CD8-positive, alpha-beta memory T cell (primary cell): ENCODE measurements around the gene ANKFN1. TPM values are rescaled to one million over a fixed set of nuclear protein-coding genes. Genes with fewer than 3 reads are reported as not detected.
A peak's percentile ranks its signal among the peaks of the same experiment; 100 is the strongest.
"Not testable (repeated sequence)": the region's sequence is repeated elsewhere in the genome, so short reads cannot be mapped to it uniquely, and the experiment has no call there.

Source experiments
- CTCF ChIA-PET: fragments of 350-600 bp; sonication (Branson Sonifier 250); formaldehyde crosslinking; loops from one replicate; lab custom pipeline; 2021; ENCODE audit warnings: antibody characterized with exemption; lab: Charles Lee
- POLR2A ChIA-PET: fragments of 350-600 bp; sonication (Branson Sonifier 250); formaldehyde crosslinking; loops from one replicate; lab custom pipeline; 2021; ENCODE audit warnings: antibody characterized with exemption; lab: Charles Lee
- DNase-seq, 5 donors: peaks; one replicate each; pipeline versions ENCODE4 v3.0.0 to v3.0.0-alpha.2; 2020 to 2022; ENCODE audit warnings: mixed read lengths in 1 of 5
- H3K27ac ChIP-seq: one replicate; pipeline ENCODE4 v1.7.0; 2013; ENCODE audit warnings: low read depth, mild to moderate bottlenecking, low read length, moderate library complexity
- H3K27me3 ChIP-seq: 2 replicates; pipeline ENCODE4 v1.7.0; 2013; ENCODE audit warnings: low read length, mild to moderate bottlenecking; ENCODE audit not compliant: insufficient read depth, poor library complexity, severe bottlenecking
- H3K36me3 ChIP-seq: 2 replicates; pipeline ENCODE4 v1.7.0; 2013; ENCODE audit warnings: mild to moderate bottlenecking, low read length, moderate library complexity; ENCODE audit not compliant: insufficient read depth
- H3K4me1 ChIP-seq: 2 replicates; pipeline ENCODE4 v1.7.0; 2013; ENCODE audit warnings: mild to moderate bottlenecking, low read length, moderate library complexity; ENCODE audit not compliant: insufficient read depth
- H3K4me3 ChIP-seq: 2 replicates; pipeline ENCODE4 v1.7.0; 2013; ENCODE audit warnings: mild to moderate bottlenecking, low read length
- H3K9me3 ChIP-seq: 2 replicates; pipeline ENCODE4 v1.7.0; 2013; ENCODE audit warnings: mild to moderate bottlenecking, low read length
- H3K27ac Mint-ChIP-seq, 8 donors: one replicate each; pipeline ENCODE4 v1.8.0; 2020 to 2021; ENCODE audit warnings: mixed read lengths in 8 of 8, mild to moderate bottlenecking in 6 of 8, inconsistent platforms in 3 of 8, moderate library complexity in 3 of 8
- H3K27me3 Mint-ChIP-seq, 2 donors: one replicate each; pipeline ENCODE4 v1.8.0; 2020 to 2021; ENCODE audit warnings: mixed read lengths in 2 of 2, mild to moderate bottlenecking in 1 of 2, moderate library complexity in 1 of 2
- H3K36me3 Mint-ChIP-seq, 3 donors: one replicate each; pipeline ENCODE4 v1.8.0; 2020 to 2021; ENCODE audit warnings: mixed read lengths in 3 of 3, inconsistent platforms in 1 of 3, mild to moderate bottlenecking in 1 of 3
- H3K4me1 Mint-ChIP-seq, 3 donors: one replicate each; pipeline ENCODE4 v1.8.0; 2020 to 2021; ENCODE audit warnings: mixed read lengths in 3 of 3, inconsistent platforms in 1 of 3, mild to moderate bottlenecking in 1 of 3
- H3K4me3 Mint-ChIP-seq, 7 donors: one replicate each; pipeline ENCODE4 v1.8.0; 2020 to 2021; ENCODE audit warnings: mixed read lengths in 7 of 7, mild to moderate bottlenecking in 6 of 7, moderate library complexity in 4 of 7, inconsistent platforms in 2 of 7
- H3K9me3 Mint-ChIP-seq, 5 donors: one replicate each; pipeline ENCODE4 v1.8.0; 2020 to 2022; ENCODE audit warnings: mixed read lengths in 5 of 5, mild to moderate bottlenecking in 3 of 5, moderate library complexity in 2 of 5, inconsistent platforms in 1 of 5
- polyA plus RNA-seq: library from polyadenylated mRNA; unstranded; fragments of 300-500 nt; fragmentation: Illumina TruSeq; gene quantifications from one replicate; pipeline ENCODE4 v1.2.3, GENCODE V29; 2021
- total RNA-seq, 2 experiments: library from RNA; stranded (reverse); gene quantifications; one replicate each; pipeline ENCODE4 v1.2.3, GENCODE V29; 2021

ANKFN1 gene
- total and polyA plus RNA-seq, 3 experiments from 2014 or later, result not detected

DNA sequence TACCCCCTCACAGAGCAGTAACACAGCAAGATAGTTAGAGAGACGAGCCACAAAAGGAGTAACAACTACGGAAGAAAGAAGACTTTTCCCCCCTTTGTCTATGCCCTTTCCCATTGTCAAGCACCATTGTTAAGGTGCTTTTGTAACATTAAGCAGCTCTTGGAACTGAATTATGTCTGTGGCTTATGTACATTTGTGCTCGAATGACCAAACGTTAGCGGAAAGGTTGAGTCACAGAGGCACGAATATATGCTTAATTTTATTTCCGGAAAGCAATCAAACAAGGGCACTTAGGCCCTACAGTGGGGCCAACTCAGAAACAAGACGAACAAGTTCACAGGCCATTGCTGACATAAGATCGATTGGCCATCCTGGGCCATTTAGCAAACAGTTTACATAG, 109.5 kb downstream of the ANKFN1 start:
- Histone ChIP-seq H3K36me3 (no peaks in the 10 kb centered on the region), H3K9me3 (no peaks in the 10 kb centered on the region), H3K27me3 (no peaks in the 10 kb centered on the region), H3K4me3 (no peak overlapping the region), H3K27ac (no peak overlapping the region), H3K4me1 (no peaks in the 10 kb centered on the region)
- Mint-ChIP-seq H3K4me1 (no peaks in the 10 kb centered on the region), H3K27ac (no peak overlapping the region), H3K36me3 (no peaks in the 10 kb centered on the region), H3K27me3 (peaks cover 0 to 6% of the 10 kb centered on the region in 2 donors), H3K9me3 (no peaks in the 10 kb centered on the region), H3K4me3 (no peak overlapping the region)
- POLR2A ChIA-PET, result no interaction called here
- CTCF ChIA-PET, result no interaction called here
- no peak for DNase-seq

DNA sequence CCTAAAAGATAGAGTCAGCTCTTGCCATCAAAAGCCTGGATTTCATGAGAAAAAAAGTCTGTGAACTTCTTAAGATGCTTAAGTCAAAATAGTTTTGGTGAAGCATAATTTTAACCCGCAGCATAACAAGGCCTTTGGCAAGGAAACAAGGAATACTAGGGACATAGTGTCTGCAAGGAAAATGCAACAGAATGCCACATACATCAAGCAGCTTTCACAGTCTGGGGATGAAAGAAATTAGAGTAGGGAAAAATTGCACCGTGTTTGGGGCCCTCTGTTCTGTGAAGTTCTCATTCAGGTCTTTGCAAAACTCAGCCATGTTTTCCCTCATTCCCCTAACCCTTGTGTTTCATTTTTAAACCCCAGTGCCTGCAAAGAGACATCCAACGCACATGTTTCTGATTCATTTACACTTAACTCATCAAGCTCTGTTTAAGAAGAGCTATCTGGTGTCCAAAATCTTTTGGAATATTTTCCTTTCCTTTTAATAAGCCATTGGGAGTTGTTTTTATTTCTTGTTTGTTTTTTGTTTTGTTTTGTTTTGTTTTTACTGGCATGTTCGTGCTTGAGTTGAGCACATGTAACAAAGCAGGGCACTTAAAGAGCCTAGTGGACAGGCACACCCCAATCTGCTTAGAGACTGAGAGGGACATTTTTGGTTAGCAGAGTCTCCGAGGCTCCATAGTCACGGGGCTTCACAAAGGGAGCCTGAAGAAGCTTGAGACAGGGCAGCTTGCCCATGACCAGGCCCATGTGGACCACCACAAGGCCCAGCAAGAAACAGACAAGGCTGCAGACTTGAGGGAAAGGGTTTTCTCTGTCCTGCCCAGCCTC, 116.5 kb downstream of the ANKFN1 start:
- ChIA-PET CTCF (no interaction called here), POLR2A (no interaction called here)
- H3K4me1 Mint-ChIP-seq, result no peaks in the 10 kb centered on the region

DNA sequence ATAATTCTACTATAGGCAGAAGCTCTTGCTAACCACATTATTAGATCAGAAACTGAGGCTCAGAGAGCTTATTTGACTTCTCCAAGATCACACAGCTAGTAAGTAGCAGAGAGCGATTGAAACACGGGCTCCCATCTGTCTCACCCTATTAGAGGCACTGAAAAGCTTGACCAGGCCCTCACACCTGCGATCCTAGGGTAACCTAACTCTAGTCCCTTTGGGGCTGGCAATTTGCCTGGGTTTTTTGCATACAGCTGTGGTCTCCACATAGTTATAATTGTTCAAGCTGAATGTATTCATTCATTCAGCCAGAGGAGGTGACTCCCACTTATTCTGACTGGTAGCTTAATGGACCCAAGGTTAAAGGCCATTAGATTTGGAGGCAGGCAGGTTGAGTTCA, 121.2 kb downstream of the ANKFN1 start:
- no peaks in the 10 kb centered on the region for H3K36me3 ChIP-seq
- H3K4me1 Mint-ChIP-seq, result no peaks in the 10 kb centered on the region
- no peak for DNase-seq
- H3K27ac ChIP-seq, result no peak overlapping the region
- ChIA-PET POLR2A (no interaction called here), CTCF (no interaction called here)
- H3K9me3 ChIP-seq, result no peaks in the 10 kb centered on the region
- no peak overlapping the region for H3K4me3 Mint-ChIP-seq
- H3K27me3 Mint-ChIP-seq, result peaks cover 0 to 7% of the 10 kb centered on the region in 2 donors
- H3K27me3 ChIP-seq, result no peaks in the 10 kb centered on the region
- no peaks in the 10 kb centered on the region for H3K36me3 Mint-ChIP-seq
- H3K4me1 ChIP-seq, result no peaks in the 10 kb centered on the region
- H3K4me3 ChIP-seq, result no peak overlapping the region
- H3K9me3 Mint-ChIP-seq, result peaks cover 0 to 2% (median 0%) of the 10 kb centered on the region in 5 donors
- no peak overlapping the region for H3K27ac Mint-ChIP-seq

More for the DNA sequence above, 116.5 kb downstream of the ANKFN1 start:
- Mint-ChIP-seq H3K9me3 (peaks cover 0 to under 1% (median 0%) of the 10 kb centered on the region in 5 donors), H3K36me3 (no peaks in the 10 kb centered on the region), H3K27ac (no peak overlapping the region), H3K4me3 (no peak overlapping the region), H3K27me3 (peaks cover 0 to 4% of the 10 kb centered on the region in 2 donors)
- no peaks in the 10 kb centered on the region for H3K9me3 ChIP-seq
- H3K27ac ChIP-seq, result no peak overlapping the region
- H3K27me3 ChIP-seq, result no peaks in the 10 kb centered on the region
- no peak for DNase-seq
- H3K36me3 ChIP-seq, result no peaks in the 10 kb centered on the region
- no peaks in the 10 kb centered on the region for H3K4me1 ChIP-seq
- H3K4me3 ChIP-seq, result no peak overlapping the region

DNA sequence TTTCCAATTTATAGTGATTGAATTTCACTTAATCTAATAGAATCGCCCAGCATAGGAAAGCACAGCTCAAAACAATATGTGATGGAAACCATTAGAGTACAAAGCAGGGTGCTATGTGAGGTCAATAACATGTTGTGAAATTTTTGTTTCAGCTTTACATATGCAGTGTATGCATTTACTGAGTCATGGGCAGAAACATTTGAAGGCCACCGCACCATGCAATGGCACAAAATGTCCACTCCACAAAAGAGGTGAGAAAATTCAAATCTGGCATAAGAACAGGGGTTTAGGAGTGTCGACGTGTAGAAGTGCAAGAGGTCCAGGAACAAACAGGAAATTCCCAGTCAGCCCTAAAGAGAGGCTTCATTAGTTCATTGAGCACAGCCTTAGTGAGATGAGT, 131.2 kb downstream of the ANKFN1 start:
- DNase-seq, result no peak
- ChIA-PET POLR2A (no interaction called here), CTCF (no interaction called here)
- no peaks in the 10 kb centered on the region for H3K4me1 ChIP-seq
- H3K27ac ChIP-seq, result no peak overlapping the region
- H3K27me3 Mint-ChIP-seq, result no peaks in the 10 kb centered on the region
- no peaks in the 10 kb centered on the region for H3K27me3 ChIP-seq
- H3K27ac Mint-ChIP-seq, result no peak overlapping the region
- H3K36me3 ChIP-seq, result no peaks in the 10 kb centered on the region
- no peak overlapping the region for H3K4me3 ChIP-seq
- no peaks in the 10 kb centered on the region for H3K9me3 ChIP-seq
- H3K4me3 Mint-ChIP-seq, result no peak overlapping the region
- peaks cover 0 to under 1% (median 0%) of the 10 kb centered on the region in 3 donors for H3K4me1 Mint-ChIP-seq
- H3K36me3 Mint-ChIP-seq, result no peaks in the 10 kb centered on the region
- H3K9me3 Mint-ChIP-seq, result peaks cover 0 to 4% (median 0%) of the 10 kb centered on the region in 5 donors

DNA sequence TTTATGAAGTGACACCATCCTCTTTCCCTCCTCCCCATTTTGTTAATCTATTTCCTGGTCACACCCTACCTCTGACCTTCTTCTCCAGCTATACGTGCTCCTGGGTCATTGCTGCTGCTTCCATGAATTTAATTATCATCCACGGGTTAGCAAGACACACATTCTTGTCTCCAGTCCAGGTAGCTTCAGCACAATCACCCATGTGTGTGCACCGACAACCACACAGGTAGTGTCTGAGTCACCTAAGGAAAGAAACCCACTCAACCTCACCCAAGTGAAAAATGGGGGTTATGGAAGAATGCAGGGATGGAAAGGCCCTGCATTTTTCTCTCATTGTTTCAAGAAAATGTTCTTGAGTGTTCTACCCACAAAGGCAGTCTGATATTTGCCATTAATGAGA, 135.5 kb downstream of the ANKFN1 start:
- DNase-seq, H3K4me3 ChIP-seq, POLR2A ChIA-PET, H3K27me3 Mint-ChIP-seq, H3K27ac Mint-ChIP-seq, CTCF ChIA-PET, H3K27ac ChIP-seq, H3K36me3 Mint-ChIP-seq, H3K9me3 ChIP-seq, H3K4me3 Mint-ChIP-seq, H3K27me3 ChIP-seq, H3K36me3 ChIP-seq, H3K9me3 Mint-ChIP-seq, H3K4me1 ChIP-seq: not testable (repeated sequence)
- H3K4me1 Mint-ChIP-seq, result peaks cover 6 to 18% (median 14%) of the 10 kb centered on the region in 3 donors

DNA sequence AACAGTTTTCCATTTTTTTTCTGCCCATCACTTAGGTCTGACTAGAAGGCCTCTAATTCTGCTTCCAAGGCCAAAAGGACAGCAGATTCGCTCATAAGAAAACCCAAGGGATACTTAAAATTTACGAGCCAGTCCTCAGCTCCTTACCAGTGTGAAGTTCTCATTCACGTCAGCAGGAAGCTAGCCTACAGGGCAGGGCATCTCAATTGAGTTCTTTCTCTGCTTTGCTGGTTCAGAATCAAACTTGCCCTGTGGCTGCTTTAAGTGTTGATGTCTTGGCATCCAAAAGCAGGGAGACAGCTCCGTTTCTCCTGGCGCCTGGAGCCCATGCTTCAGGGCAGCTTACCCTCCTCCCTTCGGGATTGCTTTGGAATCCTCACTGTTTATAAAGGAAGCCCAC, 136.0 kb downstream of the ANKFN1 start:
- no peaks in the 10 kb centered on the region for H3K27me3 Mint-ChIP-seq
- H3K36me3 ChIP-seq, result no peaks in the 10 kb centered on the region
- H3K27ac ChIP-seq, result no peak overlapping the region
- no peak for DNase-seq
- no peaks in the 10 kb centered on the region for H3K27me3 ChIP-seq
- no peaks in the 10 kb centered on the region for H3K36me3 Mint-ChIP-seq
- H3K9me3 Mint-ChIP-seq, result peaks cover 0 to 2% (median 0%) of the 10 kb centered on the region in 5 donors
- H3K4me3 Mint-ChIP-seq, result no peak overlapping the region
- CTCF ChIA-PET, result no interaction called here
- no peak overlapping the region for H3K27ac Mint-ChIP-seq
- H3K9me3 ChIP-seq, result no peaks in the 10 kb centered on the region
- POLR2A ChIA-PET, result no interaction called here
- H3K4me1 ChIP-seq, result no peaks in the 10 kb centered on the region
- no peak overlapping the region for H3K4me3 ChIP-seq
- peaks cover 6 to 18% (median 14%) of the 10 kb centered on the region in 3 donors for H3K4me1 Mint-ChIP-seq

DNA sequence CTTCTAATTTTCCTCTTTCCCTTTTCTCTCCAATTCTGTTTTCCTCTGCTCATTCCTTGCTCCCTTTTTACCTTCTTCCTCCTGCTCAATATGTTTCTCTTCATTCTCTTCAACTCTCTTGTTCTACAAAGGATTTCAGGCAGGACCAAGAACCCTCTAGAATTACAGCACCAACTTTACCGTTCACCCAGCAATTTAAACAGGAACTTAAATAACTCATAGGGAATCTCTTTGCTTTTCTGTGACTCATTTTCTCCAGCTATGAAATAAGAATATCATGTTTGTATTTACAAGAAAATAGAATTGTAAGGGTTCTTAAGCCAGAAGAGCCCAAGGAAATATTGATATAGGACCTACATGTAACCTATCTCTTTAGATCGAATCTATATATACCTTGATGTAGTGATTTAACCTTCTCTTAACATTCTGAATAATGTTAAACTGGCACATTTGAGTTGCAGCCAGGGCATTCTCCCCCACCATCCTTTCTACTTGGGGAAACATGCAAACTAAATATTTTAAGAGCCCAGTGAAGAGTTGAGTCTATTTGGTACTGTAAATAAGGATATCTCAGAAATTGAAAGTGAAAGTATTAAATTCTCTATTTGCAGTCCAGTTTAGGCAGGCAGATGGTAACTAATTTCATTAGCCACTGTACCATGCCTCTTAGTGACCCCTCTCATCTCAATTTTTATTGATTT, 137.0 kb downstream of the ANKFN1 start:
- Histone ChIP-seq H3K4me3 (peak overlapping the region; percentile 33), H3K36me3 (no peaks in the 10 kb centered on the region), H3K4me1 (no peaks in the 10 kb centered on the region), H3K27me3 (no peaks in the 10 kb centered on the region), H3K9me3 (no peaks in the 10 kb centered on the region), H3K27ac (no peak overlapping the region)
- no peak for DNase-seq
- Mint-ChIP-seq H3K27me3 (no peaks in the 10 kb centered on the region), H3K36me3 (no peaks in the 10 kb centered on the region), H3K27ac (peak overlapping the region in 6 of 8 donors; percentile 15 to 83 (median 68)), H3K4me3 (peak overlapping the region; percentile 7 to 76 (median 53)), H3K9me3 (peaks cover 0 to 2% (median 0%) of the 10 kb centered on the region in 5 donors), H3K4me1 (peaks cover 6 to 18% (median 14%) of the 10 kb centered on the region in 3 donors)
- POLR2A ChIA-PET, result no interaction called here
- CTCF ChIA-PET, result no interaction called here

DNA sequence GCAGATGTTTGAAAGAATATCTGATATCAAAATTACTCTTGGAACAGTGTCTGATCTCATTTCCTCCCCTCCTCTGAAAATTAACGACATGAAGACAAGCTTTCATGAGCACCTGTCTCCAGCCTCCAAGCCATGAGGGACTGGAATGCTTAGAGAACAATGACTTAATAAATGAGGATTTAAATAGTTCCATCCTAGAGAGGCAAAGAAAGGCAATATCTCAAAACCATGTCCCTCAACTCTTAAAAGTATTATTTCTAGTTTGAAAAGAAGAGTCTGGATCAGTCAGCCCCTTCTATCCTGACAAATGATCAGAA, 137.5 kb downstream of the ANKFN1 start:
- CTCF ChIA-PET, result no interaction called here
- Mint-ChIP-seq H3K4me1 (peaks cover 6 to 18% (median 14%) of the 10 kb centered on the region in 3 donors), H3K27ac (peak overlapping the region in 5 of 8 donors; percentile 46 to 83 (median 68)), H3K4me3 (peak overlapping the region; percentile 7 to 76 (median 53)), H3K27me3 (no peaks in the 10 kb centered on the region), H3K9me3 (peaks cover 0 to 2% (median 0%) of the 10 kb centered on the region in 5 donors), H3K36me3 (no peaks in the 10 kb centered on the region)
- no peaks in the 10 kb centered on the region for H3K4me1 ChIP-seq
- no peaks in the 10 kb centered on the region for H3K27me3 ChIP-seq
- no peaks in the 10 kb centered on the region for H3K36me3 ChIP-seq
- no peak overlapping the region for H3K27ac ChIP-seq
- no peak for DNase-seq
- H3K4me3 ChIP-seq, result peak overlapping the region; percentile 33
- no peaks in the 10 kb centered on the region for H3K9me3 ChIP-seq
- POLR2A ChIA-PET, result no interaction called here
